Transverse colon (tissue), 4 donors: ENCODE measurements around the gene TNNC1. TPM values are rescaled to one million over a fixed set of nuclear protein-coding genes. Genes with fewer than 3 reads are reported as not detected.

Experiments
- DNase-seq: peaks from one replicate; pipeline ENCODE4 v3.0.0-alpha.2; 2019
- H3K27ac ChIP-seq, 4 donors: fragments of 200-600 bp; sonication (generic); 2 replicates each; pipeline ENCODE4 v1.5.1; 2016 to 2018; ENCODE audit warnings: inconsistent platforms in 4 of 4
- H3K27me3 ChIP-seq: fragments of 200-600 bp; sonication (generic); 2 replicates; pipeline ENCODE4 v1.5.1; 2017; ENCODE audit warnings: inconsistent platforms
- H3K36me3 ChIP-seq, 4 donors: fragments of 200-600 bp; sonication (generic); 2 replicates each; pipeline ENCODE4 v1.5.1; 2017 to 2019; ENCODE audit warnings: inconsistent platforms in 4 of 4
- H3K4me1 ChIP-seq, 4 donors: fragments of 200-600 bp; sonication (generic); 2 replicates each; pipeline ENCODE4 v1.5.1; 2017 to 2020; ENCODE audit warnings: inconsistent platforms in 4 of 4
- H3K4me3 ChIP-seq, 4 donors: fragments of 200-600 bp; sonication (generic); 1 replicate in 1 of 4; 2 replicates in 3 of 4; pipeline versions ENCODE4 v1.5.1 to v1.6.1; 2017 to 2019; ENCODE audit warnings: inconsistent platforms in 4 of 4
- H3K9me3 ChIP-seq, 2 donors: fragments of 200-600 bp; sonication (generic); 2 replicates each; pipeline ENCODE4 v1.5.1; 2017 to 2019; ENCODE audit warnings: inconsistent platforms in 2 of 2
- EP300 ChIP-seq: sonication (generic); formaldehyde crosslinking; IDR thresholded peaks from one replicate; pipeline ENCODE4 v1.6.1; 2017; ENCODE audit warnings: antibody characterized with exemption, low read depth
- POLR2A ChIP-seq: fragments of 450-650 bp; IDR thresholded peaks from one replicate; pipeline ENCODE4 v1.6.1; 2016; ENCODE audit warnings: antibody characterized with exemption, mild to moderate bottlenecking, moderate library complexity
- POLR2AphosphoS5 ChIP-seq, 3 donors: sonication (generic); formaldehyde crosslinking; IDR thresholded peaks; one replicate each; pipeline ENCODE4 v1.6.1; 2016; ENCODE audit warnings: antibody characterized with exemption in 3 of 3
- WGBS, 2 donors: methylation state at CpG; one replicate each; pipeline ENCODE4 v1.1.5; 2018; ENCODE audit warnings: low coverage in 1 of 2; 5-methylcytosine and 5-hydroxymethylcytosine counted together
- in situ Hi-C, 4 donors: fragments of 200-750 bp; cut with MboI; loops; one replicate each; pipeline versions ENCODE4 v1.15.0 to v1.15.1; 2017; ENCODE audit warnings: low sequenced_read_pairs in 3 of 4, low pct_ligation_motif_present in 1 of 4, low pct_unique_long_range_greater_than_20kb in 1 of 4
- intact Hi-C: fragments of 100-400 bp; cut with DNase I; formaldehyde crosslinking; loops from one replicate; pipeline ENCODE4 v1.15.1; 2023; ENCODE audit warnings: low total_unique reads
- total RNA-seq, 4 donors: library from RNA; depleted of rRNA; stranded (reverse); fragments of >200 nt; gene quantifications; one replicate each; pipeline ENCODE4 v1.1.0, GENCODE V29; 2016
- TF ChIP-seq, protein P1 (sequence below), 5 experiments: fragments of 200-600 bp in 3 of 5; fragments of 450-650 bp in 2 of 5; sonication (generic) in 3 of 5; IDR thresholded peaks; 1 replicate in 2 of 5; 2 replicates in 3 of 5; pipeline ENCODE4 v1.5.1; 2016 to 2017; ENCODE audit warnings: antibody characterized with exemption in 5 of 5, inconsistent platforms in 3 of 5, mild to moderate bottlenecking in 2 of 5, moderate library complexity in 1 of 5

Gene TNNC1
- total RNA-seq, 4 donors from 2014 or later = 7.1 to 10.4 TPM; not detected in 2

DNA sequence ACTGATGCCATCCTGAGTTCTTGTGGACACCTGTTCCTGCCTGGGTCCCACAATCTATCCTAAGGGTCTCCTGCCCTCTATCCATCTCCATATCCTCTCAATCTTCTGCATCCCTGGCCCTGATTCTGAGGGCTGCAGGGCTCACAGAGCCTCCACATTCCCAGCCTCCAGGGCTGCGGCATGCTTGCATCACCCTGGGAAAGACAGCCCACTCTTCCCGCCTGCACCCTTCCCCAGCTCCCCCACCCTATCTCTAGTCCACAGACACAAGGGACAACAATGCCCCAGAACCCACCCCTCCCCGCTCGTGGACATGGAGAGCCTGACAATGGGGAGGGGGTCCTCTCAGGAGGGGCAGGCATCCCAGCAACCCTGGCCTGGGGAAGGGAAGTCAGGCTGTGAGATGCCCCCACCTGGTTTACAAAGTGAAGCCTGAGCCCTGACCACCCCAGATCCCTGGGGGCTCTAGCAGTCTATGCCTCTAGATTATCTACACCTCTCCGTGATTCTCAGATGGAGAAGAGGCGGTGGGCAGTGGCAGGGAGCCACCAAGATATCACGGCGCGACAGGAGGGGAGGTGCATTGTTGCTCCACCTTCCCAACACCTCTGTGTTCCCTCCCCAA lies 19.2 kb downstream of the TNNC1 start:
- H3K36me3 ChIP-seq = no peaks in the 10 kb centered on the region
- H3K4me3 ChIP-seq = no peak overlapping the region
- 92% methylated on average over 9 of the region's 9 CpGs; no CpG with 5 or more reads in 1 of the 2 donors for WGBS, 2 donors
- H3K27ac ChIP-seq = no peak overlapping the region
- no peaks in the 10 kb centered on the region for H3K9me3 ChIP-seq
- H3K4me1 ChIP-seq = peaks cover 0 to 10% (median 2%) of the 10 kb centered on the region in 4 donors
- in situ Hi-C loops (no loop called here), intact Hi-C loops (no loop called here)
- DNase-seq = no peak
- TF ChIP-seq EP300 = no peak
- no peak for TF ChIP-seq POLR2A
- TF ChIP-seq POLR2AphosphoS5 (IDR thresholded peaks at IDR 0.05) = no peak
- TF ChIP-seq, protein P1, sequence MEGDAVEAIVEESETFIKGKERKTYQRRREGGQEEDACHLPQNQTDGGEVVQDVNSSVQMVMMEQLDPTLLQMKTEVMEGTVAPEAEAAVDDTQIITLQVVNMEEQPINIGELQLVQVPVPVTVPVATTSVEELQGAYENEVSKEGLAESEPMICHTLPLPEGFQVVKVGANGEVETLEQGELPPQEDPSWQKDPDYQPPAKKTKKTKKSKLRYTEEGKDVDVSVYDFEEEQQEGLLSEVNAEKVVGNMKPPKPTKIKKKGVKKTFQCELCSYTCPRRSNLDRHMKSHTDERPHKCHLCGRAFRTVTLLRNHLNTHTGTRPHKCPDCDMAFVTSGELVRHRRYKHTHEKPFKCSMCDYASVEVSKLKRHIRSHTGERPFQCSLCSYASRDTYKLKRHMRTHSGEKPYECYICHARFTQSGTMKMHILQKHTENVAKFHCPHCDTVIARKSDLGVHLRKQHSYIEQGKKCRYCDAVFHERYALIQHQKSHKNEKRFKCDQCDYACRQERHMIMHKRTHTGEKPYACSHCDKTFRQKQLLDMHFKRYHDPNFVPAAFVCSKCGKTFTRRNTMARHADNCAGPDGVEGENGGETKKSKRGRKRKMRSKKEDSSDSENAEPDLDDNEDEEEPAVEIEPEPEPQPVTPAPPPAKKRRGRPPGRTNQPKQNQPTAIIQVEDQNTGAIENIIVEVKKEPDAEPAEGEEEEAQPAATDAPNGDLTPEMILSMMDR (IDR thresholded peaks at IDR 0.05) = no peak
- no peaks in the 10 kb centered on the region for H3K27me3 ChIP-seq

DNA sequence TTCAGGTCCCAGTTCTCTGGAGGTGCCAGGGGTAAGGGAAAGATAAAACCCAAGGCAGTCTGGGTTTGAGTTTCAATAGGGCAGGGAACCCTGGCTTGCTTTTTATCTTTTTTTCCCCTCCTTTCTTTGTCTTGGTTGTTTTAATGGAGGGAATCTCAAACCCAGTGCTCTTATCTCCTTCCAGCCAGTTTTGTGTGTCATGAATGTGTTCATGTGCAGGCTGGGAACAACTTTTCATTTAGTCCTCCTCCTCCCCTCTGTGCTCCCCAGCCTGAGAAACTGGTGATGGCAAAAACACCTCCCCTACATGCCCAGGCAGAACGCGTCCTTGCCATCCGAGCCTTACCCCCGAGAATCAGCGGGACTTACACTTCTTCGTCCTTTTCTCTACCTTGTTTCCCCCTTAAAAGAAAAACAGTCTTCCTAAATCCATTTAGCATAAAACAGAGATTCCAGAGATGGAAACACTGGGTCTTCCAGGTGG lies 19.8 kb downstream of the TNNC1 start:
- DNase-seq = no peak
- no peak overlapping the region for H3K27ac ChIP-seq
- no peaks in the 10 kb centered on the region for H3K36me3 ChIP-seq
- intact Hi-C loops = no loop called here
- TF ChIP-seq POLR2AphosphoS5 (IDR thresholded peaks at IDR 0.05) = no peak
- no peak for TF ChIP-seq POLR2A
- H3K4me1 ChIP-seq = peaks cover 0 to 10% (median 2%) of the 10 kb centered on the region in 4 donors
- no peak overlapping the region for H3K4me3 ChIP-seq
- no peaks in the 10 kb centered on the region for H3K9me3 ChIP-seq
- in situ Hi-C loops = no loop called here
- H3K27me3 ChIP-seq = no peaks in the 10 kb centered on the region
- 92 to 98% methylated on average over 6 of the region's 6 CpGs for WGBS, 2 donors

DNA sequence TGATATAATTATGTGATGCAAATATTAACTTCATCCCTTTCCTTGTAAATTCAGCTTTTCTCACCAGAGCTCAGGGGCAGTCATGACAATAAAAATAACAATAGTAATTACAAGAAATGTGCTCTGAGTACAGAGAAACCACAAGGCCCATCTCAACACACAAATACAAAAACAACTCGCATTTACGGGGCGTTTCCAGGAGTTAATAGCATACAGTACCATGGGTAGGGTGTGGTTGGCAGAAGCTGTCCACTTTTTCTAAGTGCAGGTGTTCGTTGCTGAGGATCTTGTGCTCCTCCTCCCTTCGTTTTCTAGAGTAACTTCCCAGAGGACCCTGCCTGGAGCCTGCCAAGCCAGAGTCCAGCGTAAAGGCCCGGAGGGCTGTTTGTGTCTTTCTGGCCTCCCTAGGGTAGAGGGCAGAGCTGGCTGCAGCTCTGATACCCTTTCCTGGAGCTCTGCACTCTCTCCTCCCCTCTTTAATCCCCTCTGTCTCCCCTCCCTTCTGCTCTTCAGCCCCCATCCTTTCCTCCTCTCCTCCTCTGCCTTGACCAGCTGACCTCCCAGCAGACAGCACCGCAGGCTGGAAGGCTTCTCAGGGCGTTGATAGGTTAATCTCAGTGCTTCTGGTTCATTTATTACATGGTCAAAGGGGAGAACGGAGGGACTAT lies 20.4 kb downstream of the TNNC1 start:
- WGBS, 2 donors = 14 to 43% methylated on average over 3 to 10 of the region's 10 CpGs
- Histone ChIP-seq H3K4me3 (no peak overlapping the region), H3K4me1 (peaks cover 0 to 10% (median 2%) of the 10 kb centered on the region in 4 donors), H3K27ac (no peak overlapping the region), H3K36me3 (no peaks in the 10 kb centered on the region), H3K27me3 (no peaks in the 10 kb centered on the region), H3K9me3 (no peaks in the 10 kb centered on the region)
- no peak for DNase-seq
- TF ChIP-seq EP300 (no peak), POLR2A (no peak), POLR2AphosphoS5 (IDR thresholded peaks at IDR 0.05) (no peak)
- TF ChIP-seq, protein P1 (IDR thresholded peaks at IDR 0.05) = no peak
- intact Hi-C loops = no loop called here
- in situ Hi-C loops = no loop called here

DNA sequence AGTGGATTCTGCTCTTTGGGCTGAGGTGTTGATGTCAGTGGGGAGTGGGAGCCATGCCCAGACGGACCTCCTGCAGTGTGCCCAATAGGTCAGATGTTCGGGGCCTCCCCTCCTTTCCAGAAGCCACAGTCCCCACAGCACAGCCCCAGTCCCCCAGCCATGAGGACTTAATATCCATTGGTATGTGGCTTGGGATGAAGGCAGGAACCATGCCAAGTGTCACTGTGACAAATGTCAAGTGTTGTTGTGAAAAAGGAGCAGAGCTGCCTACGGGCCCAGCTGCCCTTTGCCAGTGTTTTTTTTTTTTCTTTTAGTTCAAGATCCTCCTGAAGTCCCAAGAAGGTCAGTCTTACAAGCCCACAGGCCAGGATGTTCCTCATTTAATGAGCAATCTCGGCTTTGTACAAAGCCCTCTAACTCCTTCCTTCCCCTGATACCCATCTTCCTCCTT lies 21.1 kb downstream of the TNNC1 start:
- Histone ChIP-seq H3K4me3 (no peak overlapping the region), H3K27me3 (no peaks in the 10 kb centered on the region), H3K27ac (no peak overlapping the region), H3K9me3 (no peaks in the 10 kb centered on the region), H3K4me1 (peaks cover 0 to 10% (median 2%) of the 10 kb centered on the region in 4 donors), H3K36me3 (no peaks in the 10 kb centered on the region)
- 61 to 62% methylated on average over 2 to 4 of the region's 4 CpGs for WGBS, 2 donors
- intact Hi-C loops = no loop called here
- in situ Hi-C loops = no loop called here
- TF ChIP-seq EP300 (no peak), POLR2AphosphoS5 (IDR thresholded peaks at IDR 0.05) (no peak), POLR2A (no peak)
- TF ChIP-seq, protein P1 (IDR thresholded peaks at IDR 0.05) = no peak
- no peak for DNase-seq
